ENCODE data around the gene RETN. TPM values are rescaled to one million over a fixed set of nuclear protein-coding genes. Genes with fewer than 3 reads are reported as not detected.

Gene RETN
- total RNA-seq, 1 experiment from 2014 or later = not detected

GRCh38 chr19:7669641-7670040 lies 792 bp downstream of the RETN start:
- intact Hi-C loops (cut with micrococcal nuclease; ENCODE audit: unreplicated experiment) = no loop called here
- H3K4me1 ChIP-seq (ENCODE audit: insufficient read depth, low read length, poor library complexity, severe bottlenecking) = peaks cover 3% of the 10 kb centered on the region
- H3K4me3 ChIP-seq (ENCODE audit: low read depth, low read length, poor library complexity, severe bottlenecking) = no peak overlapping the region
- TF ChIP-seq CTCF (conservative IDR thresholded peaks at IDR 0.05; ENCODE audit: low read depth, low read length) (no peak), EZH2 (IDR thresholded peaks at IDR 0.05; ENCODE audit: borderline replicate concordance, low read depth, low read length, poor library complexity, severe bottlenecking) (no peak)
- H3K9me3 ChIP-seq (ENCODE audit: low read depth, low read length, poor library complexity, severe bottlenecking) = no peaks in the 10 kb centered on the region
- no peak for DNase-seq (ENCODE audit: low spot score)
- no peaks in the 10 kb centered on the region for H3K36me3 ChIP-seq (ENCODE audit: insufficient read depth, low read length, poor library complexity, severe bottlenecking)
- no TSS peak for BruUV-seq (replicated peaks)
- ChIA-PET POLR2A (ENCODE audit: low non-redundant PET) (no interaction called here), CTCF (no interaction called here)
- H3K27ac ChIP-seq (ENCODE audit: low read depth, low read length, poor library complexity, severe bottlenecking) = no peak overlapping the region
- H3K27me3 ChIP-seq (replicated peaks; ENCODE audit: insufficient read depth, low read depth, low read length, poor library complexity) = no peaks in the 10 kb centered on the region

GRCh38 chr19:7670150-7670783 lies 1.4 kb downstream of the RETN start:
- peak; percentile 35 for DNase-seq (ENCODE audit: low spot score)
- Histone ChIP-seq H3K9me3 (ENCODE audit: low read depth, low read length, poor library complexity, severe bottlenecking) (no peaks in the 10 kb centered on the region), H3K36me3 (ENCODE audit: insufficient read depth, low read length, poor library complexity, severe bottlenecking) (no peaks in the 10 kb centered on the region), H3K4me3 (ENCODE audit: low read depth, low read length, poor library complexity, severe bottlenecking) (peak overlapping the region; percentile 34), H3K27me3 (replicated peaks; ENCODE audit: insufficient read depth, low read depth, low read length, poor library complexity) (no peaks in the 10 kb centered on the region), H3K4me1 (ENCODE audit: insufficient read depth, low read length, poor library complexity, severe bottlenecking) (peaks cover 3% of the 10 kb centered on the region), H3K27ac (ENCODE audit: low read depth, low read length, poor library complexity, severe bottlenecking) (no peak overlapping the region)
- CTCF ChIA-PET = no interaction called here
- BruUV-seq (replicated peaks) = no TSS peak
- POLR2A ChIA-PET (ENCODE audit: low non-redundant PET) = no interaction called here
- TF ChIP-seq CTCF (conservative IDR thresholded peaks at IDR 0.05; ENCODE audit: low read depth, low read length) = no peak
- TF ChIP-seq EZH2 (IDR thresholded peaks at IDR 0.05; ENCODE audit: borderline replicate concordance, low read depth, low read length, poor library complexity, severe bottlenecking) = no peak
- intact Hi-C loops (cut with micrococcal nuclease; ENCODE audit: unreplicated experiment) = no loop called here

GRCh38 chr19:7670790-7671189 lies 1.9 kb downstream of the RETN start:
- Histone ChIP-seq H3K27me3 (replicated peaks; ENCODE audit: insufficient read depth, low read depth, low read length, poor library complexity) (no peaks in the 10 kb centered on the region), H3K27ac (ENCODE audit: low read depth, low read length, poor library complexity, severe bottlenecking) (no peak overlapping the region), H3K36me3 (ENCODE audit: insufficient read depth, low read length, poor library complexity, severe bottlenecking) (no peaks in the 10 kb centered on the region), H3K4me3 (ENCODE audit: low read depth, low read length, poor library complexity, severe bottlenecking) (no peak overlapping the region), H3K9me3 (ENCODE audit: low read depth, low read length, poor library complexity, severe bottlenecking) (no peaks in the 10 kb centered on the region), H3K4me1 (ENCODE audit: insufficient read depth, low read length, poor library complexity, severe bottlenecking) (peaks cover 3% of the 10 kb centered on the region)
- intact Hi-C loops (cut with micrococcal nuclease; ENCODE audit: unreplicated experiment) = no loop called here
- no peak for TF ChIP-seq EZH2 (IDR thresholded peaks at IDR 0.05; ENCODE audit: borderline replicate concordance, low read depth, low read length, poor library complexity, severe bottlenecking)
- no peak for TF ChIP-seq CTCF (conservative IDR thresholded peaks at IDR 0.05; ENCODE audit: low read depth, low read length)
- CTCF ChIA-PET = no interaction called here
- POLR2A ChIA-PET (ENCODE audit: low non-redundant PET) = no interaction called here
- no peak for DNase-seq (ENCODE audit: low spot score)
- BruUV-seq (replicated peaks) = no TSS peak

All from A673 (cell line).